ENCODE data around the gene AGBL3. TPM values are rescaled to one million over a fixed set of nuclear protein-coding genes. Genes with fewer than 3 reads are reported as not detected.
"Not testable (repeated sequence)": the region's sequence is repeated elsewhere in the genome, so short reads cannot be mapped to it uniquely, and the experiment has no call there.

AGBL3 gene
- total RNA-seq, 4 donors from 2014 or later = 0.41 to 2.6 (median 1.1) TPM; not detected in 1

DNA sequence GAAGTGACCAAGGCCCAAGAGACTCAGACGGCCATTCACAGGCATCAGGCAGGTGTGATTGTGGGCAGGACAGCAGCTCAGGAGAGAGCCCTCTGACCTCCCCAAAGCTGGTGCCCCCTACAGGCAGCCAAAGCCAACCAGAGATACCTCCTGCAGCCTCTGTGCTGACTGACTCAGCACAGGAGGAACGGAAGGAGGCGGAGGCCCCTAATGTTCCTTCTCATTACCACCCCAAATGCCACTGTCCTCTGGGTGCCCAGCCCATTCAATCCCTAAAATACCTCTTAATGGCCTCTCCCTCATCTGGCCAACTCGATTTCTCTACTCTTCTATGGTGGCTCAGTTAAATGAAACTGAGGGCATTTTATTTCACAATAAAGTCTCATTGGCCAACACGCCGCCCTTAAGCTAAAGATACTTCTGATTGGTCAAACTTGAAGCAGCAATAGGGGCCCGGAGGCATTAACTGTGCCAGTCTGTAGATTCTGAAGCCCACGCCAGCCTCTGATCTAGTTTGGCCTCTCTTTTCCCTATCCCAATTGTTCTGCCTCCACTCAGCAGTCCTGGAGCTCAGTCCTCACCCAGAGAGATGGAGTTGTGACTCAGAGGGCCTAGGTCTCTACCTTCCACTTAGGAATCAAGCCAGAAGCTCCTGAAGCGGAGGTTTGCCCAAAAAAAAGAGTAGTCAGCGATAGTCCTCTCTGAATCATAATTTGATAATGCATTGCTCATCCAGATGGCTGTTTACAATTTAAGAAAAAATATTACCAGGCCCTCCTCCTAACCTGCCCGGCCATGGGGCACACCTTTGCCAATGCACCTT is 183.0 kb downstream of the AGBL3 start:
- no peaks in the 10 kb centered on the region for H3K27me3 ChIP-seq
- peaks cover 0 to 12% (median 0%) of the 10 kb centered on the region in 4 donors for H3K36me3 ChIP-seq
- TF ChIP-seq, protein P1, sequence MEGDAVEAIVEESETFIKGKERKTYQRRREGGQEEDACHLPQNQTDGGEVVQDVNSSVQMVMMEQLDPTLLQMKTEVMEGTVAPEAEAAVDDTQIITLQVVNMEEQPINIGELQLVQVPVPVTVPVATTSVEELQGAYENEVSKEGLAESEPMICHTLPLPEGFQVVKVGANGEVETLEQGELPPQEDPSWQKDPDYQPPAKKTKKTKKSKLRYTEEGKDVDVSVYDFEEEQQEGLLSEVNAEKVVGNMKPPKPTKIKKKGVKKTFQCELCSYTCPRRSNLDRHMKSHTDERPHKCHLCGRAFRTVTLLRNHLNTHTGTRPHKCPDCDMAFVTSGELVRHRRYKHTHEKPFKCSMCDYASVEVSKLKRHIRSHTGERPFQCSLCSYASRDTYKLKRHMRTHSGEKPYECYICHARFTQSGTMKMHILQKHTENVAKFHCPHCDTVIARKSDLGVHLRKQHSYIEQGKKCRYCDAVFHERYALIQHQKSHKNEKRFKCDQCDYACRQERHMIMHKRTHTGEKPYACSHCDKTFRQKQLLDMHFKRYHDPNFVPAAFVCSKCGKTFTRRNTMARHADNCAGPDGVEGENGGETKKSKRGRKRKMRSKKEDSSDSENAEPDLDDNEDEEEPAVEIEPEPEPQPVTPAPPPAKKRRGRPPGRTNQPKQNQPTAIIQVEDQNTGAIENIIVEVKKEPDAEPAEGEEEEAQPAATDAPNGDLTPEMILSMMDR (IDR thresholded peaks at IDR 0.05) = peak in 3 of 5 experiments; percentile 14 to 31 (median 29)
- no peak for TF ChIP-seq POLR2A (IDR thresholded peaks at IDR 0.05)
- peak in 2 of 3 donors; percentile 1 to 36 for TF ChIP-seq POLR2AphosphoS5 (IDR thresholded peaks at IDR 0.05)
- TF ChIP-seq EP300 (IDR thresholded peaks at IDR 0.05; ENCODE audit: low read depth) = no peak
- H3K4me1 ChIP-seq = peaks cover 13 to 36% (median 25%) of the 10 kb centered on the region in 4 donors
- no peaks in the 10 kb centered on the region for H3K9me3 ChIP-seq
- peak overlapping the region; percentile 92 to 97 (median 96) for H3K27ac ChIP-seq
- intact Hi-C loops (cut with DNase I; ENCODE audit: low total_unique reads) = loop anchor here (10.0 kb wide), 1 partner anchor 485 kb away; no protein-coding TSS in a partner anchor
- WGBS, 2 donors (ENCODE audit: low coverage in 1 of 2) = 42 to 49% methylated on average over 9 to 11 of the region's 11 CpGs
- DNase-seq = peak; percentile 76
- in situ Hi-C loops (cut with MboI; ENCODE audit: low pct_ligation_motif_present in 1 of 4, low pct_unique_long_range_greater_than_20kb in 1 of 4, low sequenced_read_pairs in 3 of 4) = loop anchor here in 3 of 4 donors (10.0 to 25.0 kb wide), 3 partner anchors 175 to 507 kb away; no protein-coding TSS in a partner anchor
- peak overlapping the region; percentile 60 to 83 (median 69) for H3K4me3 ChIP-seq

DNA sequence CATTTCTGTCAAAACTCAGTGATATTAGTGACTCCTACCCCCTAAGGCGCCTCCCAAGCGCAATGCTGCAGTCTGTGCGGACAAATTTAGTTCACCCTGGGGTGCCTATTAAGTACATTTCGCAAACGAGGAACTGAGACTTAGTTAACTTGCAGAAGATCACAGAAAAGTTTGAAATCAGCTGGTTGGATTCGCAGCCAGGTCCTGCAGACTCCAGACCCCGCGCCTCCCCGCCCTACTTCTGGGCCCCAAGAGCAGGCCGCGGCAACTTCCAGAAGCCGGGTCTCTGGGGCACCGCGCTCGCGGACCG is 183.6 kb downstream of the AGBL3 start:
- Histone ChIP-seq H3K4me1 (peaks cover 13 to 36% (median 25%) of the 10 kb centered on the region in 4 donors), H3K4me3 (peak overlapping the region; percentile 60 to 83 (median 69)), H3K36me3 (peaks cover 0 to 12% (median 0%) of the 10 kb centered on the region in 4 donors), H3K27me3 (no peaks in the 10 kb centered on the region), H3K9me3 (no peaks in the 10 kb centered on the region), H3K27ac (peak overlapping the region; percentile 92 to 97 (median 96))
- DNase-seq = no peak
- in situ Hi-C loops (cut with MboI; ENCODE audit: low pct_ligation_motif_present in 1 of 4, low pct_unique_long_range_greater_than_20kb in 1 of 4, low sequenced_read_pairs in 3 of 4) (loop anchor here in 3 of 4 donors (10.0 to 25.0 kb wide), 3 partner anchors 175 to 508 kb away; no protein-coding TSS in a partner anchor), intact Hi-C loops (cut with DNase I; ENCODE audit: low total_unique reads) (loop anchor here (2.0 to 10.0 kb wide), 2 partner anchors 181 to 485 kb away; no protein-coding TSS in a partner anchor)
- 1% methylated on average over 5 of the region's 17 CpGs; no CpG with 5 or more reads in 1 of the 2 donors for WGBS, 2 donors (ENCODE audit: low coverage in 1 of 2)
- TF ChIP-seq, protein P1 (IDR thresholded peaks at IDR 0.05) = no peak
- TF ChIP-seq EP300 (IDR thresholded peaks at IDR 0.05; ENCODE audit: low read depth) (no peak), POLR2A (IDR thresholded peaks at IDR 0.05) (no peak), POLR2AphosphoS5 (IDR thresholded peaks at IDR 0.05) (no peak)

DNA sequence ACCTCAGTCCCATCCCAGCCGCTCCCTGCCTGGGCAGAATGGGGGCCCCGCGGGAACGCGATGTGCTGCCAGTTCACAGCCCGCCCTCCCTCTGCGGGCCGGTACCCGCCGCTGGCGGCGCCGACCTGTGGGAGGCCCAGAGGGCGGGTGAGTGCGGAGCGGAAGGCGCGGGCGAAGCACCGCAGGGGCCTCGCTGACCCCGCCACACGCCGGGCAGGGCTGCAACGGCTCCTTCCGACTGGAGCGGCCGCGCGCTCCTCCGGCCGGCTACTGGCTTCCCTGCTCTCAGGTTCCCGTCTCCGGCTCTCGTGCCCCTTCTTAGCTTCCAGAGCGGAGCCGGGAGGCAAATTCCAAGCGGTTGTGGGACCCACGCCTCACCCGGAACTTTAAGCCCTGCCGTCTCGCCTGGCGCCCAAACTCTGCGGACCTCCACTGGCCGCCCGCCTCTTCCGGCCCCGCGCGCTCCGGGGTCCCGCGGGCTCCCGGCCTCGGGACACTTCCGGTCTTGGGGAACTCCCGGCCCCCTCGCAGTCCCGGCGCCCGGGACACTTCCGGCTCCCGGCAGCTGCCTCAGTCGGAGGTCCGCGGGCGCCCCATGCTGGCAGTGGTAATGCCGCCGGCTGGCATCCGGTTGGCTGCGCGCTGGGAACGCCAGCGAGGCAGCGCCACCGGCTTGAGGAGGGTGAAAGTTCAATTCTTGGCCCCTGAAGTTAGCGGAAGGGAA is 184.1 kb downstream of the AGBL3 start, which contains the start of gene CYREN:
CYREN (minus strand) TSS at position 434 of the 724 bp plus-strand sequence. CDS start 1,785 bp downstream, outside the sequence.
- DNase-seq = peak; percentile 96
- Histone ChIP-seq H3K27ac (peak within 1 kb of the TSS; percentile 92 to 97 (median 96)), H3K4me3 (peak within 1 kb of the TSS; percentile 60 to 83 (median 69)), H3K9me3 (no peaks in the 10 kb centered on the region), H3K36me3 (peaks cover 0 to 10% (median 0%) of the 10 kb centered on the region in 4 donors), H3K27me3 (no peaks in the 10 kb centered on the region), H3K4me1 (peaks cover 13 to 36% (median 25%) of the 10 kb centered on the region in 4 donors)
- in situ Hi-C loops (cut with MboI; ENCODE audit: low pct_ligation_motif_present in 1 of 4, low pct_unique_long_range_greater_than_20kb in 1 of 4, low sequenced_read_pairs in 3 of 4) (loop anchor here in 2 of 4 donors (25.0 kb wide), 2 partner anchors 483 to 508 kb away; no protein-coding TSS in a partner anchor), intact Hi-C loops (cut with DNase I; ENCODE audit: low total_unique reads) (loop anchor here (2.0 kb wide), 1 partner anchor 182 kb away; no protein-coding TSS in a partner anchor)
- WGBS, 2 donors (ENCODE audit: low coverage in 1 of 2) = 1% methylated on average over 50 of the region's 77 CpGs; no CpG with 5 or more reads in 1 of the 2 donors
- TF ChIP-seq POLR2AphosphoS5 (IDR thresholded peaks at IDR 0.05) = peak; percentile 63 to 87 (median 76)
- TF ChIP-seq, protein P1 (IDR thresholded peaks at IDR 0.05) = peak; percentile 61 to 77 (median 72)
- TF ChIP-seq POLR2A (IDR thresholded peaks at IDR 0.05) = peak; percentile 77
- no peak for TF ChIP-seq EP300 (IDR thresholded peaks at IDR 0.05; ENCODE audit: low read depth)

DNA sequence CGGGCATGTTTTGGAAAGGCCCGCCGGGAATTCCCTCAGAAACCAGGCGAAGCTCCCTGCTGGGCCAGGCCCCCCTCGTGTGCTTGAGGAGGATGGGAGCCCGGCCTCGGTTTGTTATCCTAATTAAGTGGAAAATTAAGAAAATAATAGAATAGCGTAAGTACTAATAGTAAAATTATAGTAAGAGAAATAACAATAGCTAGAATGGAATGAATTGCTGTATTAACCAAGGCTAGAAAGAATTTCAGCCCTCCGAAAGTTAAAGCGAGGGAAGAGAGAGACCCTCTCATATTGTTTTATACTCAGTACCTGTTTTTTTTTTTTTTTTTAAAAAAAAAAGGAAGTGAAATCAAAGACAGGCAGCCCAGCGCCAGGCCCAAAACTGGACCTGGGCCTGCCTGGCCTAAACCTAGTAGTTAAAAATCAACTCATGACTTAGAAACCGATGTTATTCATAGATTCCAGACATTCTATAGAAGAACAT is 184.7 kb downstream of the AGBL3 start:
- WGBS, 2 donors (ENCODE audit: low coverage in 1 of 2) = 20 to 27% methylated on average over 12 of the region's 12 CpGs
- Histone ChIP-seq H3K27ac (peak overlapping the region; percentile 92 to 97 (median 96)), H3K4me3 (peak overlapping the region in 3 of 4 donors; percentile 60 to 83 (median 78)), H3K4me1 (peaks cover 13 to 36% (median 25%) of the 10 kb centered on the region in 4 donors)
- H3K27me3 ChIP-seq, H3K9me3 ChIP-seq, H3K36me3 ChIP-seq, DNase-seq: not testable (repeated sequence)
- intact Hi-C loops (cut with DNase I; ENCODE audit: low total_unique reads) = loop anchor here (2.0 kb wide), 1 partner anchor 182 kb away; no protein-coding TSS in a partner anchor
- in situ Hi-C loops (cut with MboI; ENCODE audit: low pct_ligation_motif_present in 1 of 4, low pct_unique_long_range_greater_than_20kb in 1 of 4, low sequenced_read_pairs in 3 of 4) = loop anchor here in 2 of 4 donors (25.0 kb wide), 2 partner anchors 484 to 509 kb away; no protein-coding TSS in a partner anchor

DNA sequence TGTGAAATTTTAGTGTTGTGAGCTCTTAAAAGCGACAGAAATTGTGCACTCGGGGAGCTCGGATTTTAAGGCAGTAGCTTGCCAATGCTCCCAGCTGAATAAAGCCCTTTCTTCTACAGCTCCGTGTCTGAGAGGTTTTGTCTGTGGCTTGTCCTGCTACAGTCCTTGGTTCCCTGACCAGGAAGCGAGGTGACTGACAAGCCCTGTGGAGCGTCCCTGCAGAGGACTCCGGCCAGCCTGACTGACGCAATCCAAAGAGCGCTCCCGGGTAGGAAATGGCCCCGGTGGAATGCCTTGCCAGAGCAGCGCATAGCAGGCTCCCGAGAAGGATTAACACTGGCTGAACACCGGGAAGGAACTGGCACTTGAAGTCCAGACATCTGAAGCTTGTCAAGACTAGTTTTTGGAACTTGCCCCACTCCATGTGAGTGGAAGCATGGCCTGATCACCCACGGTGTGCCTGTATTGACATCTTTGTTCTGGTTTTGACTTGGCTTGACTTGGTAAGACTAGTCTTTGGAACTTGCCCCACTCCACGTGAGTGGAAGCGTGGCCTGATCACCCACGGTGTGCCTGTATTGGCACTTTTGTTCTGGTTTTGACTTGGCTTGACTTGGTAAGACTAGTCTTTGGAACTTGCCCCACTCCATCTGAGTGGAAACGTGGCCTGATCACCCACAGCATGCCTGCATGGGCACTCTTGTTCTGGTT is 185.4 kb downstream of the AGBL3 start:
- peaks cover 13 to 36% (median 25%) of the 10 kb centered on the region in 4 donors for H3K4me1 ChIP-seq
- H3K9me3 ChIP-seq, H3K27me3 ChIP-seq, H3K4me3 ChIP-seq, H3K36me3 ChIP-seq: not testable (repeated sequence)
- intact Hi-C loops (cut with DNase I; ENCODE audit: low total_unique reads) (loop anchor here (2.0 kb wide), 1 partner anchor 183 kb away; no protein-coding TSS in a partner anchor), in situ Hi-C loops (cut with MboI; ENCODE audit: low pct_ligation_motif_present in 1 of 4, low pct_unique_long_range_greater_than_20kb in 1 of 4, low sequenced_read_pairs in 3 of 4) (loop anchor here in 2 of 4 donors (25.0 kb wide), 2 partner anchors 484 to 509 kb away; no protein-coding TSS in a partner anchor)
- peak; percentile 52 for DNase-seq
- H3K27ac ChIP-seq = peak overlapping the region; percentile 92 to 97 (median 96)
- 70 to 100% methylated on average over 1 to 19 of the region's 19 CpGs for WGBS, 2 donors (ENCODE audit: low coverage in 1 of 2)

DNA sequence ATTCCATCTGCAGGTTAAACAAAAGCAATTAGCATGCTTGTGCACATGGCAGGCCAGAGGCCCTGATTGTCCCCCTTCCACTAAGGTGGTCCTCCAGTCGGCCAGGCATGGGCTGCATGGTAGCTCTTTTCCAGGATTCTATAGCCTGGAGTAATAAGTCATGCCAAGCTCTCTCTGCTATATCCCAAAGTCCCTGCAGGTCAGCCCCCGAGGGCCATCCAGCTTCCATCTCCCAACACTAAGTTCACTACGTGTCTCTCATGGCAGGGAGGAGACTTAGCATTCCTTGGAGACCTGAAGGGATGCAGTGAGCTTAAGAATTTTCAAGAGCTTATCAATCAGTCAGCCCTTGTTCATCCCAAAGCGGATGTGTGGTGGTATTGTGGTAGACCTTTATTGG is 187.6 kb downstream of the AGBL3 start:
- H3K27me3 ChIP-seq; DNase-seq; H3K36me3 ChIP-seq; H3K27ac ChIP-seq; H3K9me3 ChIP-seq; H3K4me3 ChIP-seq; intact Hi-C loops (cut with DNase I; ENCODE audit: low total_unique reads): not testable (repeated sequence)
- 77 to 89% methylated on average over 1 to 4 of the region's 4 CpGs for WGBS, 2 donors (ENCODE audit: low coverage in 1 of 2)
- peaks cover 7 to 16% (median 13%) of the 10 kb centered on the region in 4 donors for H3K4me1 ChIP-seq
- in situ Hi-C loops (cut with MboI; ENCODE audit: low pct_ligation_motif_present in 1 of 4, low pct_unique_long_range_greater_than_20kb in 1 of 4, low sequenced_read_pairs in 3 of 4) = loop anchor here in 2 of 4 donors (25.0 kb wide), 2 partner anchors 487 to 512 kb away; no protein-coding TSS in a partner anchor

Data from transverse colon (tissue), 4 donors.